Upper lobe of left lung (tissue), 6 donors: ENCODE measurements around the gene ARHGAP26. TPM values are rescaled to one million over a fixed set of nuclear protein-coding genes. Genes with fewer than 3 reads are reported as not detected.
A peak's percentile ranks its signal among the peaks of the same experiment; 100 is the strongest.

Experiments used
- ATAC-seq, 2 donors: fragments of 200-7000 bp; cut with Tn5 transposase; one replicate each; pipeline ENCODE4 v1.9.1; 2022; ENCODE audit warnings: mild to moderate bottlenecking in 2 of 2, moderate library complexity in 2 of 2; ENCODE audit not compliant: low FRiP score in 2 of 2
- DNase-seq, 2 donors: peaks; one replicate each; pipeline ENCODE4 v3.0.0-alpha.2; 2019 to 2020
- H3K27ac ChIP-seq, 4 donors: fragments of 200-600 bp; sonication (generic); one replicate each; pipeline ENCODE4 v1.5.1; 2016 to 2019
- H3K27me3 ChIP-seq, 4 donors: fragments of 200-600 bp; sonication (generic); one replicate each; pipeline ENCODE4 v1.5.1; 2017 to 2019
- H3K36me3 ChIP-seq, 4 donors: fragments of 200-600 bp; sonication (generic); one replicate each; pipeline ENCODE4 v1.5.1; 2016 to 2019
- H3K4me1 ChIP-seq, 4 donors: fragments of 200-600 bp; sonication (generic); one replicate each; pipeline ENCODE4 v1.5.1; 2018 to 2019
- H3K4me3 ChIP-seq, 4 donors: fragments of 200-600 bp; sonication (generic); one replicate each; pipeline ENCODE4 v1.5.1; 2017 to 2019; ENCODE audit warnings: mild to moderate bottlenecking in 2 of 4, moderate library complexity in 1 of 4
- H3K9me3 ChIP-seq, 4 donors: fragments of 200-600 bp; sonication (generic); one replicate each; pipeline ENCODE4 v1.5.1; 2018 to 2019
- CTCF ChIP-seq, 6 experiments: fragments of 450-650 bp in 4 of 6; fragments of 200-600 bp in 2 of 6; sonication (generic) in 2 of 6; IDR thresholded peaks; one replicate each; pipeline ENCODE4 v1.5.1; 2016 to 2019; ENCODE audit warnings: antibody characterized with exemption in 6 of 6
- EP300 ChIP-seq, 4 donors: sonication (generic); formaldehyde crosslinking; IDR thresholded peaks; one replicate each; pipeline ENCODE4 v1.5.1; 2017; ENCODE audit warnings: antibody characterized with exemption in 4 of 4, control low read depth in 2 of 4
- POLR2A ChIP-seq, 4 donors: fragments of 450-650 bp; IDR thresholded peaks; one replicate each; pipeline ENCODE4 v1.5.1; 2016 to 2017; ENCODE audit warnings: antibody characterized with exemption in 4 of 4, mild to moderate bottlenecking in 2 of 4
- POLR2AphosphoS5 ChIP-seq, 2 donors: sonication (generic); formaldehyde crosslinking; IDR thresholded peaks; one replicate each; pipeline ENCODE4 v1.5.1; 2017; ENCODE audit warnings: antibody characterized with exemption in 2 of 2
- WGBS, 2 donors: methylation state at CpG; one replicate each; pipeline ENCODE4 v1.1.5; 2017 to 2018; 5-methylcytosine and 5-hydroxymethylcytosine counted together
- total RNA-seq, 6 donors: library from RNA; depleted of rRNA in 4 of 6; stranded (reverse); fragments of >200 nt in 4 of 6; gene quantifications; one replicate each; pipeline versions ENCODE4 v1.1.0 to v1.2.1, GENCODE V29; 2016 to 2021
- donor health status: DM: no; HTN: no; CAD: no; lungs with moderate emphysema.
- donor health status: DM: no; HTN: yes; CAD: no; lungs with severe emphysema.

ARHGAP26 gene
- total RNA-seq, 6 donors from 2014 or later = 34.9 to 90.1 (median 38.9) TPM

DNA sequence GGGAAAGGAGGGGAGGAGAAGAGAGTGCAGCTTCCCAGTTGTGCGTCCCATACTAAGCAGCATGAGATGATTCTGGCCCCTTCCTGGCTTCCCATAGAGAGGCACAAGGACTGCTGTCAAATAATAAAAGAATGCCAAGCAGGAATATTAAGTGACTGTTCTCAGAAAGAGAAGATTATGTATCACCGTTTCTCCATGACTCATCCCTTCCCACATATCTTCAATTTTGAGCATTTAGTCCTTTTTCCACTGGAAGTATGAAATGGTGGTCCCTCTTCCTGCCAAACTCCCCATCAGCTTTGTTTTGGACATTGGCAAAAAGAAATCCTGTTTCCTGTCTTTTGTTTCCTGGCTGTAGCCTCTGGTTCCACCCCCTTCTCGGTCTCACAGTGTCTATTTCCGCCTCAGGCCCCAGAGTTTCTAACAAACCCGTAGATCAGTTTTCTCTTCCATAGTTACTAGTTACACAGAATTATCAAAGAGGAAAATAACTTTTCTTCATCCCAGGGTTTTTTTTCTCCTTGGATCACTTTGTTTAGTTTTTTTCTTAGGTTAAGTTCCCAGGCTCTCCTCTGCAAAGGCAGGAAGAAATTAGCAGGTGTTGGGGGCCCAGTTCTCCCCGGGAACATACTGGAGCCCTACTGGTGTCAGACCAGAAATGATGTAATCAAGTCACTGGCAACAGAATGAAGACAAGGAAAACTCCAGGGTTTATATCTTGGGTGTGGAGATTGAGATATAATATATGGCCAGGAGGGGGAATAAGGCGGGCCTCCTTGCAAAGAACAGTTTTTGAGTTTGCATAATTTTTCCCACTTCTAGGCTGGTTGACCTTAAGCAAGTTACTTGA lies 26.4 kb upstream of the ARHGAP26 start:
- peak overlapping the region; percentile 4 to 43 (median 34) for H3K27ac ChIP-seq
- ATAC-seq (peak in 1 of 2 donors; percentile 48), DNase-seq (no peak)
- 47 to 58% methylated on average over 7 of the region's 7 CpGs for WGBS, 2 donors
- H3K27me3 ChIP-seq = no peaks in the 10 kb centered on the region
- H3K36me3 ChIP-seq = no peaks in the 10 kb centered on the region
- TF ChIP-seq EP300 (IDR thresholded peaks at IDR 0.05) (no peak), POLR2AphosphoS5 (IDR thresholded peaks at IDR 0.05) (peak in 1 of 2 donors; percentile 57), POLR2A (IDR thresholded peaks at IDR 0.05) (no peak), CTCF (IDR thresholded peaks at IDR 0.05) (no peak)
- peaks cover 0 to 12% (median 1%) of the 10 kb centered on the region in 4 donors for H3K4me1 ChIP-seq
- no peaks in the 10 kb centered on the region for H3K9me3 ChIP-seq
- no peak overlapping the region for H3K4me3 ChIP-seq

DNA sequence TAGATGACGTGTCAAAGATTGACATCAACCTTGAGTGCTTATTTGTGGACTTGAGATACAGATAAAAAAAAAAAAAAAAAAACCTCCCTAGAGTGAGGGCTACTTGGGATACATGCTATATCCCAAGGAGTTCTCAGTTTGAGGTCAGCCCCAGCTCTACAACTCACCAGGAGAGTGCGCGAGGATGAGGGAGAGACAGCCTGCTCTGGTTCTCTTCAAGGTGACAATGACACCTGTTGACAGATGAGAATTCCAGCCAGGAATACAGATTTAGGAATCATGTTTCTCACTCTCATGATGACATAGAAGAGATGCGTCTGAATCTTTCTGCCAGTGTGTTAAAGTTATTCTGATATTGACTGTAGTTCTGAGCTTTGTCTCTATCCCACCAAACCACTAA lies 24.9 kb upstream of the ARHGAP26 start:
- no peak for ATAC-seq

GRCh38 chr5:142746532-142747433 lies 23.4 kb upstream of the ARHGAP26 start:
- Histone ChIP-seq H3K9me3 (no peaks in the 10 kb centered on the region), H3K27ac (no peak overlapping the region), H3K27me3 (no peaks in the 10 kb centered on the region), H3K4me3 (no peak overlapping the region), H3K36me3 (no peaks in the 10 kb centered on the region), H3K4me1 (peaks cover 0 to 16% (median 11%) of the 10 kb centered on the region in 4 donors)
- TF ChIP-seq EP300 (IDR thresholded peaks at IDR 0.05) (no peak), POLR2A (IDR thresholded peaks at IDR 0.05) (no peak), POLR2AphosphoS5 (IDR thresholded peaks at IDR 0.05) (no peak), CTCF (IDR thresholded peaks at IDR 0.05) (no peak)
- ATAC-seq (no peak), DNase-seq (no peak)
- 79 to 80% methylated on average over 4 of the region's 4 CpGs for WGBS, 2 donors

More for the DNA sequence above, 24.9 kb upstream of the ARHGAP26 start:
- TF ChIP-seq POLR2AphosphoS5 (IDR thresholded peaks at IDR 0.05) (no peak), CTCF (IDR thresholded peaks at IDR 0.05) (no peak), POLR2A (IDR thresholded peaks at IDR 0.05) (no peak), EP300 (IDR thresholded peaks at IDR 0.05) (no peak)
- Histone ChIP-seq H3K9me3 (no peaks in the 10 kb centered on the region), H3K27ac (no peak overlapping the region), H3K4me1 (peaks cover 0 to 16% (median 9%) of the 10 kb centered on the region in 4 donors), H3K27me3 (no peaks in the 10 kb centered on the region), H3K36me3 (no peaks in the 10 kb centered on the region), H3K4me3 (no peak overlapping the region)
- 87 to 95% methylated on average over 4 of the region's 4 CpGs for WGBS, 2 donors
- DNase-seq = no peak

GRCh38 chr5:142748132-142748531 lies 22.0 kb upstream of the ARHGAP26 start:
- WGBS, 2 donors = 58% methylated on average over 1 of the region's 1 CpG
- no peaks in the 10 kb centered on the region for H3K36me3 ChIP-seq
- TF ChIP-seq POLR2AphosphoS5 (IDR thresholded peaks at IDR 0.05) = no peak
- no peak for TF ChIP-seq EP300 (IDR thresholded peaks at IDR 0.05)
- no peak for TF ChIP-seq CTCF (IDR thresholded peaks at IDR 0.05)
- no peak for TF ChIP-seq POLR2A (IDR thresholded peaks at IDR 0.05)
- no peak for DNase-seq
- H3K27me3 ChIP-seq = no peaks in the 10 kb centered on the region
- H3K9me3 ChIP-seq = no peaks in the 10 kb centered on the region
- H3K4me1 ChIP-seq = peaks cover 10 to 27% (median 18%) of the 10 kb centered on the region in 4 donors
- no peak overlapping the region for H3K4me3 ChIP-seq
- H3K27ac ChIP-seq = no peak overlapping the region
- no peak for ATAC-seq
